Measurements from ENCODE around the gene NEDD4L. TPM values are rescaled to one million over a fixed set of nuclear protein-coding genes. Genes with fewer than 3 reads are reported as not detected.

NEDD4L gene
- total and polyA plus RNA-seq, 2 experiments from 2014 or later = 36.2 to 72.3 TPM

GRCh38 chr18:58117786-58118403, 73.9 kb downstream of the NEDD4L start:
- Histone ChIP-seq H2AFZ (no peak overlapping the region), H3K27me3 (ENCODE audit: insufficient read depth) (no peaks in the 10 kb centered on the region)
- no peak for ATAC-seq

More at GRCh38 chr18:58117786-58118403, 73.9 kb downstream of the NEDD4L start:
- Mint-ChIP-seq H3K9me3 (no peaks in the 10 kb centered on the region), H3K4me1 (peaks cover 49% of the 10 kb centered on the region), H3K4me3 (no peak overlapping the region), H3K27me3 (ENCODE audit: insufficient read depth, low read depth, poor library complexity) (no peaks in the 10 kb centered on the region), H3K27ac (no peak overlapping the region), H3K36me3 (ENCODE audit: low read depth) (no peaks in the 10 kb centered on the region; the same call in 2 of the 3 replicates)
- Histone ChIP-seq H3F3A (replicated peaks; ENCODE audit: low read depth) (no peaks in the 10 kb centered on the region), H3K4me2 (no peak overlapping the region), H3K27ac (ENCODE audit: low read depth) (no peak overlapping the region), H3K79me2 (replicated peaks; ENCODE audit: insufficient read depth) (peaks cover 85% of the 10 kb centered on the region), H3K9me2 (ENCODE audit: insufficient read depth) (no peaks in the 10 kb centered on the region), H3K36me3 (ENCODE audit: insufficient read depth) (no peaks in the 10 kb centered on the region), H3K4me3 (no peak overlapping the region), H3K4me1 (ENCODE audit: insufficient read depth) (peaks cover 23% of the 10 kb centered on the region), H4K20me1 (replicated peaks; ENCODE audit: insufficient read depth) (peaks cover 23% of the 10 kb centered on the region)
- TF ChIP-seq CTCF (conservative IDR thresholded peaks at IDR 0.05; ENCODE audit: low read depth in 2 of 2) = no peak
- no peak for TF ChIP-seq ZNF114 (CRISPR knock-in tag; IDR thresholded peaks at IDR 0.05)
- no peak for TF ChIP-seq ZNF462 (CRISPR knock-in tag; IDR thresholded peaks at IDR 0.05)
- TF ChIP-seq STAT1 (IDR thresholded peaks at IDR 0.05; ENCODE audit: unreplicated experiment) = no peak
- TF ChIP-seq REST (IDR thresholded peaks at IDR 0.05; ENCODE audit: unreplicated experiment) = no peak
- TF ChIP-seq ZNF331 (CRISPR knock-in tag; IDR thresholded peaks at IDR 0.05; ENCODE audit: low read depth) = no peak
- TF ChIP-seq NANOG (IDR thresholded peaks at IDR 0.05; ENCODE audit: borderline replicate concordance) = no peak
- TF ChIP-seq EZH2 (IDR thresholded peaks at IDR 0.05; ENCODE audit: low read depth, unreplicated experiment) = no peak
- TF ChIP-seq CREB1 (CRISPR knock-in tag; IDR thresholded peaks at IDR 0.05; ENCODE audit: low read depth) = no peak
- TF ChIP-seq EZH2phosphoT487 (IDR thresholded peaks at IDR 0.05; ENCODE audit: unreplicated experiment) = no peak
- TF ChIP-seq POLR2AphosphoS5 (IDR thresholded peaks at IDR 0.05; ENCODE audit: low read depth) = no peak
- TF ChIP-seq JUNB (IDR thresholded peaks at IDR 0.05; ENCODE audit: unreplicated experiment) = no peak
- TF ChIP-seq ETS1 (IDR thresholded peaks at IDR 0.05) = no peak
- DNase-seq (ENCODE audit: low spot score) = no peak
